Measurements from ENCODE around the gene FAM50B. TPM values are rescaled to one million over a fixed set of nuclear protein-coding genes. Genes with fewer than 3 reads are reported as not detected.

Gene FAM50B
- total RNA-seq, 1 experiment from 2014 or later = 1.4 TPM

- no peak for DNase-seq (ENCODE audit: extremely low read depth, low read depth)
Measured at GRCh38 chr6:3891883-3892282, 42.7 kb downstream of the FAM50B start.

DNA sequence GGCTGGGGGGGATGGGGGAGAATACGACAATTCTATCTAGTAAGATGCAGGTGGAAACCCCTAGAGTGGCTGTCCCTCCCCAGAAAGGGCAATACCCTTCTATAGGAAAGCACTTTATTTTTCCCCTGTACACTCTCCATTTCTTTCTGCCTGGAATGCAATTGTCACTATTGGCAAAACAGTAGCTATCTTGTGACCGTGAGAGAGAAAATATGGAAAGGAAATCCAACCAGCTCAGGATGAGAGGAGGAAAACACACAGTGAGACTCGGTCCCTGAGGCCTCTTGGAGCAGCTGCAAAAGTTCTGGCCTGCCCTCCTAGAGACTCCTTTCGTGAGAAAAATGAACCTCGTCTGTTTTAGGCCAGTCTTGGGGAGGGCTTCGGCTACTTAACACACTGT, 43.4 kb downstream of the FAM50B start:
- no peak for DNase-seq (ENCODE audit: extremely low read depth, low read depth)

DNA sequence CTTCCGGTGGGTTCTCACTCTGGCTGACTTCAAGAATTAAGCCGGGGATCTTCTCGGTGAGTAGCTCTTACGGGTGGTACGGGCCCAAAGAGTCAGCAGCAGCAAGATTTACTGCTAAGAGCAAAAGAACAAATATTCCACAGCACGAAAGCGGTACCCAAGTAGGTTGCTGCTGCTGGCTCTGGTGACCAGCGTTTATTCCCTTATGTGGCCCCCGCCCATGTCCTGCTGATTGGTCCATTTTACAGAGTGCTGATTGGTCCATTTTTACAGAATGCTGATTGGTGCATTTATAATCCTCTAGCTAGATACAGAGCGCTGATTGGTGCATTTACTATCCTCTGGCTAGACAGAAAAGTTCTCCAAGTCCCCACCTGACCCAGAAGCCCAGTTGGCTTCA, 44.3 kb downstream of the FAM50B start:
- DNase-seq (ENCODE audit: extremely low read depth, low read depth) = no peak

DNA sequence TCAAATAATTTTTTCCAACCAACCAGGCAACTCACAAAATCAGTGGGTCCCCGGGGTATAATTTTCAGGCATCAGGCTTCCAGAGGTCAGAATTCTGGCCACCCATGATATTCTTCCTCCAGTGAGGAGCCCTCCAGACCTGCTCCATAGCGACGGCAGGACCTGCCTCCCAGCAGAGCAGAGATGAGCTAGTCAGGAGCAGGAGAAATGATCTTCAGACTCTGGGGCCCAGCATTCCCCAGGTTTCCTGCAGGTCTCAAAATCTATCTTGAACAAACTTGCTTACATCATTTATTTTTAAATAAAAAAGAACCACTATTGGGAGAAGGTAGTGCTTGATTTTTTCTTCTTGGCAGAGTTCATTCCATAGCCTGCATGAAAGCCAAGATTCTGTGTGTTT, 44.7 kb downstream of the FAM50B start:
- DNase-seq (ENCODE audit: extremely low read depth, low read depth) = no peak

DNA sequence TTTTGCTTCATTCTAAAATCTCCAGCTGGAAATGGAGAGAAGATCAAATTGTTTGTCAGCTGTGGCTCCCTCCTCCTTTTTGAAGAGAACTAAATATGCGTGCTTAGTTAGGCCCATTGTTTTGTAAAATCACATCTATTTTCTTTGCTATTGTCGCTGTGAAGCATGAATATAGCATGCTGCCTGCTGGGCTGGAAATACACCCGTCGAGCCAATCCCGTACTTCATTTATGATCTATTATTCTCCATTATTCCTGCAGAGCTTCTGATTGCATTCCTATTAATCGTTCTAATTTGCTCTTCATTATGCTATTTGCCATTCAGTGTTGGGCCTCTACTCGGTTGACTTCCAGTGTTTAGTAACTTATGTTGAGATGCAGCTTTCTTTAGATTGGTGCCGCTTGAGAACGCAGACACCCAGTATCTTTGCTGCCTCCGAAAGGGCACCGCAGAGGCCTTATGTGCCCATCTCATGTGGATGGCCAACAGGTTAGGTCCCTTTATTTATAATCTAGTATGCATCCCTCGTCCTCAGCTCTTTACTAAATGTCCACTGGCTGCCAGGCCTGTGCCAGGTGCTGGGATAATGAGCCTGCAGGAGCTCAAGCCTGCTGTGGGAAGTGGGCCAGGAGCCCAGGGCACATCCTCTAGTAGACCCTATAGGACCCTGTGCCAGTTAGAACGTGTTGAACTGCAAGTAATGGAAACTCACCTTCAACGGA, 45.6 kb downstream of the FAM50B start:
- no peak for DNase-seq (ENCODE audit: extremely low read depth, low read depth)

DNA sequence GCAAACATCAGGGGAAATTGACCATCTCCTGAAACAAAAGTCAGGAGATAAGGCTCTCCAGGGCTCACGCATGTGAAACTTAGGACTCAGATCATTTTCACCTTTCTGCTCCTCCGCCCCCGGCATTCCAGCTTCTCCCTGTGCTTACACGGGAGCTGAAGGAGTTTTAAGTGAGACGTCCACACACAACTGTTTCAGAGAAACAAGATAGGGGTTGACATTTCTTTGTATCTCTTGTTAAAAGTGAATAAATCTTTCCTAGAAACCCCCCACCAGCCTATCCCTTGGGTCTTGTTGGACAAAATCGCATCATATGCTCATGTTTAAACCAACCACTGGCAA, 46.1 kb downstream of the FAM50B start:
- DNase-seq (ENCODE audit: extremely low read depth, low read depth) = no peak

DNA sequence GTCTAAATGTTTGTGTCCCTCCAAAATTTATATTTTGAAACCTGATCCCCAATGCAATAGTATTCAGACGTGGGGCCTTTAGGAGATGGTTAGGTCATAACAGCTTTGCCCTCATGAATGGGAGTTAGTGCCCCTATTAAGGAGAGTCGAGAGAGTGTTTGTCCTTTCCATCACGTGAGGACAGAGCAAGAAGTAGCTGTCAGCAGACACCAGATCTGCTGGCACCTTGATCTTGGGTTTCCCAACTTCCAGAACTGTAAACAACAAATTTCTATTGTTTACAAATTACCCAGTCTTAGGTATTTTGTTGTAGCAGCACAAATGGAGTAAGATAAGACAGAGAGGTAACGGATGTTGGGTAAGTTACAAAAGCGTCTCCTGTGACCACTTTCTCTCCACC, 46.6 kb downstream of the FAM50B start:
- no peak for DNase-seq (ENCODE audit: extremely low read depth, low read depth)

DNA sequence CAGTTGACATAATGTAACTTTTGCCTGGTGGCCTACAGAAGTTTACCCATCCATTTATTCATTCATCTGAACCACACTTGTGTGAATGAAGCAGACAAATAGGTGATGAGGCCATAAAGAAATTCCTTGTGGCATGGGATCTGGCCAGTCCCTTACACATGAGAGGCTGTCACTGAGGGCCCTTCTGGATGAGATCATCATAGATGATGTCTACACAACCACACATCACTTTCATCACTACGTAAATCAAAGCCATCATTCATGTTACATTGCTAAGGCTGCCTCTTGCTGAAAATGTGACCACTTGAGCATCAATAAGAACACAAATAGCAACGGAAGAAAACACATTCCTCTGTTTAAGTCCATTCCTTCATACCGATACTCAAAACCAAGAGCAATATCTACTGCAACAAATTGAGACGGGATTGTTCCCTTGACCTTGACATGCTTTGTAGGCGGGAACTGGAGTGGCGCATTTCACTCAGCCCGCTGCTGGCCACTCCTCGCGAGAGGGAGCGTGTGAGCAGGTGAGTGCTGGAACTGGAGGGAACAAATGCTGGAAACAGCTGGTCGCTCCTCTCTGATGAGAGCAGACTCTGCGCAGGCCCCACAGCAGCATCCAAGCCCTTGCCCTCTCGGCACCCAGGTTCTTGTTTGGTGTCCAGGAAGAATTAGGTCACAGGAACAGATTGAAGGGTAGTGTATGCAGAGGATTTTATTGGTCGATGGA, 49.3 kb downstream of the FAM50B start:
- DNase-seq (ENCODE audit: extremely low read depth, low read depth) = no peak

DNA sequence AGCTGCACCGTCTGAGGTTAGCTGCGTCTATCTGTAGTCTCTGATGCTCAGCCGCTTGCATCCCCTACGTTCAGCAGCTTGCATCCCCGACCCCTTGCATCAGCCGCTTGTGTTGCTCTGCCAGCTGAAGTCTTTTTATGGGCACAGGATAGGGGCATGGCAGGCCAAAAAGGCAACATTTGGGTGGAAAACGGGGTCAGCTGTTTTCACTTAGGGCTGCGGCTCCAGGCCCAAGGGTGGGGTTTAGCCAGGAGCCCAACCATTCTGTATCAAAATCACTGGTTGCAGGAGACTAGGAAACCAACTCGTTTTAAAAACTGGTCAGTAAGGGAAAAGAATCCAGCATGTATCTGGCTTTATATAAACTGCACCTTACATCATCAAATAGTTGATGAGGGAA, 49.9 kb downstream of the FAM50B start:
- no peak for DNase-seq (ENCODE audit: extremely low read depth, low read depth)

DNA sequence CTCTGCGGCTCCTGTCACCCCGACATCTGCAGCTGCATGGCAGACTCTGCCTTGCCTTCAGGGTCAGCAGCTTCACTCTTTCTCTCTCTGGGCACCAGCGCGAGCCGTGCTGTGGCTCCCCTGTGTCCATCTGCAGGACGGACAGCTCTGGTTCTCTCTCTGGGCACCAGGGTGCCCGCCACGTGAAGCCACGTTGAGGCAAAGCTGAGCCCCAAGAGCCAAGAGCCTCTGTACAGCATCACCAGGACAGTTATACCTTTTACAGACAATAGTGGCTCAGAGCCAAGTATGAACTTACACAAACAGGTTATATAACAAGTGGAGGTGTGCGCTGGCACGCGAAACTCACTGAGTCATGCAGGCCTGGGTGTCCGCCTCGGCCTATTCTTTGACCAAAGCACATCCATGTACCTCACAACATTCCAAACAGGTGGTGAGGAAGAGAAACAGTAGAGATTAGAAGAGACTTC, 50.8 kb downstream of the FAM50B start:
- DNase-seq (ENCODE audit: extremely low read depth, low read depth) = no peak

Other genes with a start within 250 kb of the FAM50B start
- gene PXDC1, start 97.7 kb upstream of the FAM50B start, total RNA-seq (2014; rRNA removed; shearing (Covaris generic)) = 10.8 and 10.9 TPM in 2 replicates
- not detected in 2 replicates for gene FAM217A, start 229.8 kb downstream of the FAM50B start, total RNA-seq (2014; rRNA removed; shearing (Covaris generic))

All from NCI-H460 (cell line).